ENCODE measurements around the gene CLEC20A.

Gene CLEC20A

DNA sequence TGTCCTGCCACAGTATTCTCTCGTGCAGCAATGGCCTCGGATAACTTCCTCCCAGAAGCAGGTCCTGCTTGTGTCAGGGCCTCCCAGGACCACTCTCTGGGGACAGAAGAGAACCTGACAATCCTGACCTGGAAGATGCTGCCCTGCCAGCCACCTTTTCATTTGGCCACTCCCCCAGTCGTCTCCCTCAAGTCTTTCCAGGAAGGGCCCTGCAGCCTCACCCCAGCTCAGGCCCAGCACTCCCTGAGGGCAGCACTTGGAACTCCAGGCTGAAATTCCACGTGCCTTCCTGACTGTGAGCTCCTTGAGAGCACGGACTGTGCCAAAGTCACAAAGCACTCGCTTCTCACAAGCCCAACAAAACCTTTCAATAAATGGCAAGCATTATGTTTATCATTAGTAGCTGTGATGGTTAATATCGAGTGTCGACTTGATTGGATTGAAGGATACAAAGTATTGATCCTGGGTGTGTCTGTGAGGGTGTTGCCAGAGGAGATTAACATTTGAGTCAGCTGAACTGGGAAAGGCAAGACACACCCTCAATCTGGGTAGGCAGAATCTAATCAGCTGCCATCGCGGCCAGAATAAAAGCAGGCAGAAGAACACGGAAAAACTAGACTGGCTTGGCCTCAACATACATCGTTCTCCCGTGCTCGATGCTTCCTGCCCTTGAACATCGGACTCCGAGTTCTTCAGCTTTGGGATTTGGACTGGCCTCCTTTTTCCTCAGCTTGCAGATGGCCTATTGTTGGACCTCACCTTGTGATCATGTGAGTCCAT, 2.3 kb upstream of the CLEC20A start:
- DNase-seq (ENCODE audit: low read depth): no peak

GRCh38 chr1:178497903-178498478, 1.2 kb upstream of the CLEC20A start:
- DNase-seq (ENCODE audit: low read depth): no peak

- DNase-seq (ENCODE audit: low read depth): no peak
These were observed 889 bp downstream of the CLEC20A start for GRCh38 chr1:178495741-178496409.

GRCh38 chr1:178495158-178495557, 1.6 kb downstream of the CLEC20A start:
- DNase-seq (ENCODE audit: low read depth): no peak

- DNase-seq (ENCODE audit: low read depth): no peak
These were observed 2.2 kb downstream of the CLEC20A start for GRCh38 chr1:178494569-178494971.

- DNase-seq (ENCODE audit: low read depth): no peak
These were observed 3.4 kb downstream of the CLEC20A start for GRCh38 chr1:178493301-178493741.

DNA sequence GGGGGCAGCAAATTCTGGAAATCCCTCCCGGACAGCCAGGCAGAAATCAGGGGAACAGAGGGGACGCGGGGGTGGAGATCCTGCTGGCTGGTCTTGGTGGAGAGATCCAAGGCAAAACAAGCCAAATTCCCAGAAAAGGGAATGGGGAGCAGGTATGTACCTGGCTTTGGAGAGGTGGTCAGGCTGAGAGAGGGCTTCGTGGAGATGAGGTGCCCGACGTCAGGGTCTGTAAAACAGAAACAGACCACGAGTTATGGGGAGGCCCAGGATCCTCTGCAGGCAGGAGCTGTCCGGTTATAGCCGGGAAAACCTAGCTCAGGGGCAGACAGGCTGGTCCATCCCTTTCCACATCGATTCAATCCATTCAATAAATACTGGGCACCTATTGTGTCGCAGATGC, 4.4 kb downstream of the CLEC20A start:
- no peak for DNase-seq (ENCODE audit: low read depth)

DNA sequence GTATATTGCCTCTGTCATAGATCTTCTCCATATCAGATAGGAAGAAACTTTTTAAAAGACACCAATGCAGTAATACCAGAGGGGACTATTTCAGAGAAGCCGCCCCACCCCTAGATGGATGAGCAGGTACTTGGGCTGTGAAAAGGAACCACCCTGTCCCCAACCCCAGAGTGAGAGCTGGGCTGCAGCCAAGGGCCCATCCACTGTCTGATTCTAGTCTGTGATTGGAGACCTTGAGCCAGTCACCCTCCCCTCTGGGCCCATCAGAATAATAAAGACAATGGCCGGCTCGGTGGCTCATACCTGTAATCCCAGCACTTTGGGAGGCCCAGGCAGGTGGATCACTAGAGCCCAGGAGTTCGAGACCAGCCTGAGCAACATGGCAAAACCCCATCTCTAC, 5.0 kb downstream of the CLEC20A start:
- DNase-seq (ENCODE audit: low read depth): no peak

DNA sequence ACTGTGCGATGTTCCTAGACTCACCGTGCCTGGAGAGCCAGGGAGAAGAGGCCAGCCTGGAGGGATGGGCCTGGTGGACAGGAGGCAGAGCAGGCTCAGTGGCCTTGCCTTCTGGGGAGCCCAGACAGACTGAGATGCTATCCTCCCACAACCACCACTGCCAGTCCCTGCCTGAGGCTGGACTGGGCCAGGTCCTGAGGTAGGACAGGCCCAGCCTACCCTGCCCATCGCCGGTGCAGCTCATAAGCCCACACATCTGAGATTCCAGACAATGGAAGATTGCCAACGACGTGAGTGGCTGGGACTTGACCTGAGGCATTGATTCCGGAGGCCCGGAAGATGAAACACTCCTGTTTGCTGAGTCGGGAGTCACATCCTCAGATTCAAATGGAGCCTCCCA, 5.8 kb downstream of the CLEC20A start:
- DNase-seq (ENCODE audit: low read depth): no peak

- DNase-seq (ENCODE audit: low read depth): no peak
These were observed 6.6 kb downstream of the CLEC20A start for GRCh38 chr1:178490136-178490535.

GRCh38 chr1:178489399-178489798, 7.4 kb downstream of the CLEC20A start:
- no peak for DNase-seq (ENCODE audit: low read depth)

DNA sequence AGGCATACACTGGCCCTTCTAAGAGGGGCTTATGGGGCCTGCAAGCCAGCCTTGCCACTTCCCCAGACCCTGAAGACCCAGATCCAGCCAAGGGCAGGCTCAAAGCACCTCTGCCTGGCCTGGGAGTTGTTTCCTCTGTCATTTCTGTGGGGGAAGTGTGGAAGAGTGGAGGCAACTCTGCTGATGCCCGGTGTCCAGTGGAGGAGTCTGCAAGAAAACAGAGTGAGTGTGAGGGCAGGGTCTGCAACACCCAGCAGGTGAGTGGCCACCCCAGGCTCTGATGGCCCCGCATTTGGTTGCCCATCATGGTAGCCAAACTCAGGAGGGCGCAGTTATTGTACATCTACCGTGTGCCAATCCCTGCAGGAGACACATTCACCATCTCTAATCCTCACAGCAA, 8.4 kb downstream of the CLEC20A start:
- DNase-seq (ENCODE audit: low read depth): no peak

DNA sequence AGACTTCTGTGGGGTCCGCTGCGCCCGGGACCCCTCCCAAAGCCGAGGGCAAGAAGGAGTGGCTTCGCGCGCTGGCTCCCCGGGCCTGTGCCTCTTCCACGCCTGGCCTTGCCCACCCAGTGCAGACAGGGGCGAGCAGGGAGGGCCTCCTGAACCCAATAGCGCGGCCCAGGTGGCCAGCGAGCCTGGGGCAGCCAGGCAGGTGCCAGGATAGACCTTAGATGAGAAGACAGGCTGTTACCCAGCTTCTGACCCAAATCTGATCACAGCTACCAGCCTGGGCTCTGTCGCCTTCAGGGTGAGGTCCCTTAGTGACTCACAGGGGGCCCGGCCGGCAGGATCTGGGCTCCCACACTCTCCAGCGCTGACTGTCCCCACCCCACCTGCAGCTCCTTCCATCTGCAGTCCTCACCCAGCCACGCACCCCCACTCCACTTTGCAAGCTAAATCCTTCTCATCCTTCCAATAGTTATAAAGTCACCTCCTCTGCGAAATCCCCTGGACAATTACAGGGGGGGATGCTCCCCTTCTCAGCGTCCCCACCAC, 9.6 kb downstream of the CLEC20A start:
- no peak for DNase-seq (ENCODE audit: low read depth)

DNA sequence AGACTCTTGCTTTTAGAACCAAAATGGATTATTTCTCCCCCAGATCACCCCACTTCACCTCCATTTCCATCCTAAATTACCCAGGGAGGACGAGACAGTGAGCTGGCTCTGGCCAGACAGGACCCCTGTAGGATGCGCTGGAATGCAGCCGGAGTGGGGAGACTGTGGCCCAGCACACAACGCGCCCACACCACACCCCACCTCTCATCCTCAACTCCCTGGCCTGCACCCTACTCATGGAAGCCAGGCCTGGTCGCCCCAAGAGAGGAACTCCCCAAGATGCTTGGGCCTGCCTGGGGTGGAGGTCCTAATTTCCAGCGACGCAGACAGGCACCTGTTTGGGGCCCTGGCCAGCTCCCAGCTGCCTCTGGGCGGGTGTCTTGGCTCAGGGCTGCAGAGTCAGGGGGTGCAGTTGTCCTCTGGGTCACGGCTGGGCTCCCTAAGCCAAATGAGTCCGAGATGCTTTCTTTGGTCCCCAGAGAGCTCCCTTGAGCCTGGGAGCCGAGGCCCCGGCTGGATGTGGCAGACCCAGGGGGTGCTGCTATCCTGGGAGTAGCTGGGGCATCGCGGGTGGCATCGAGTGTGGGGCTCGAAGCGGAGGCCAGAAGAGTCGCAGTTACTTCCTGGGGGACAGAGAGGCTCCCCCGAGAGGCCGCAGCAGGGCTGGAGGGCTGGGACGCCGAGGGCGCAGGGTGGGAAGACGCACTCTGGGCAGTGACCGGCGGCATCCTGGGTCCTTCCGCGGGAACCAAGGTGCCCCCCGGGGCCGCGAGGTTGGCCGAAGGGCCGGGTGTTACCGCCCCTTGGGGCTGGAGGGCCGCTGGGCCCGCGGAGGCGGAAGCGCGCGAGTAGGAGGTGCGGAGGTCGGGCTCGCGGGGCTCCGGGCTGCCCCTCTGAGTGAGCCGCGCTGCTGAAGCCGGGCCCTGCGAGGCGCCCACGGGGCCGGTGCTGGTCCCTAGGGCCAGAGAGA, 10.4 kb downstream of the CLEC20A start:
- DNase-seq (ENCODE audit: low read depth): no peak

DNA sequence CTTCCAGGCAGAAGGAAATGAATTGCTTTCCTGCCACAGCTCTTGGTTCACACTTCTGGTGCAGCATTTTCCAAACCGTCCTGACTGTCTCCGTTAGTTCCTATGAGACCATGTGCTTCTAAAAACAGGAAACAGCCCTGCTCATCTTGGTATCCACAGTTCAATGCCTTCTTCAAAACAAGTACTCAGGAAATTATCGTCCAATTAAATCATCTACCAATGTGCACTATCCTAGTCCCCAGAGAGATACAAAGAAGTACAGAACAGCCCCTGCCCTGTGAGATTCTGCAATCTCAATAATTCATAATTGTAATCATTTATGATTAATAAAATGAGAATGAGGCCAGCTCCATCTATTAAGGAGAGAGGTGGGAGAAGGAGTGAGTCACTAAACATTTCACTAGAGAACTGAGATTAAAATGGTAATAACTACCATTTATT, 11.2 kb downstream of the CLEC20A start:
- no peak for DNase-seq (ENCODE audit: low read depth)

- DNase-seq (ENCODE audit: low read depth): no peak
These were observed 12.0 kb downstream of the CLEC20A start for GRCh38 chr1:178484698-178485225.

DNA sequence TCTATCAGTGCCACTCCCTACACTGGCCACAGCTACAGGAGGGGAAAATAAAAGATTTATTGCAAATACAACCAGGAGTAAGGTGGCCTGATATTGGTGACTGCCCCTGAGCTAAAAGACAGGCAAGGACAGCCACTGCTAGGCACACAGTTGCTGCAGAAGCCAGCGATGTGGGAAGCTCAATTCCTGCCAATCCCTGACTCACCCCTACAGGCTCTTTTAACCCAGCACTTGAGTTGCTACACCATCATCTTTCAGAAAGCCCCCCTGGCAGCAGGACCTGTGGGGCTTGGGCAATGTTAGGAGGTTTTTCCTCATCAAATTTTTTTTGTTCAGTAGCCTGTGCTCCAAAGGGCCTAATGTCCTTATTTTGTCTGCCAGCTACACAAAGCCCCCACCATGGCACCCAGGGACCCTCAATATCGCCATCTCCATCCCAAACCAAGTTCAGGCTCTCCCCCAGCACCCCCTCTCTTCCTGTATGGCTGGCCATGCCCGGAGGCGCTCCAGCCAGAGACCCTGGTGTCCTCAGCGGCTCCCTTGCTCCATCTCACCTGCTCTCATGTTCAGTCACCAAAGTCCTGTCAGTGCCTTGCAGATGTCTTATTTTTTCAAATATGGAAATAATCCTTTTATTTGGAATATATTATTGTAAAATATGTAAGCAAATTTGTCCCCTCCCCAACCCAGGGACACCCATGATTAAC, 13.4 kb downstream of the CLEC20A start:
- no peak for DNase-seq (ENCODE audit: low read depth)

- no peak for DNase-seq (ENCODE audit: low read depth)
These were observed 18.9 kb downstream of the CLEC20A start for GRCh38 chr1:178477841-178478240.

DNA sequence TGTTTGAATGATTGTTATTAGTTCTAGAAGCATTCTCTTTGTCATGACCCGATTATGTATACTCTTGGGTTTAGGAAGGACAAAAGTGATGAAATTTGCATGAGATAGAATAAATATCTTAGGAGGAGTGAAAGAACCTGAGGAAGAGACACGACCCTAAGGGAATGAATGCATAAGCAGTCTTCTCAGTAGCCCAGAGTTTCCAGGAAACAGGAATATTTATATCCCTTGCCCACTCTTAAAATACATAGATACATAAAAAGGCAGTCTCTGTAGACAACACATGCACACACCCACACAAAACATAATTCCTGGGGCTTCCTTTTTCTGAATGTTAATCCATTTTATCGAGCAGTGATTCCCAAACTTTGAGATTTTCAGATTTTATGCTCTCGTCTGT, 19.4 kb downstream of the CLEC20A start:
- no peak for DNase-seq (ENCODE audit: low read depth)

GRCh38 chr1:178472531-178472930, 24.2 kb downstream of the CLEC20A start:
- no peak for DNase-seq (ENCODE audit: low read depth)
